NCI-H2081 (cell line): ENCODE data around the gene RAB11FIP4.

Experiments
- DNase-seq, 2 experiments: peaks; one replicate each; lab custom pipeline; 2025; lab: John Stamatoyannopoulos, UW

RAB11FIP4 gene

DNA sequence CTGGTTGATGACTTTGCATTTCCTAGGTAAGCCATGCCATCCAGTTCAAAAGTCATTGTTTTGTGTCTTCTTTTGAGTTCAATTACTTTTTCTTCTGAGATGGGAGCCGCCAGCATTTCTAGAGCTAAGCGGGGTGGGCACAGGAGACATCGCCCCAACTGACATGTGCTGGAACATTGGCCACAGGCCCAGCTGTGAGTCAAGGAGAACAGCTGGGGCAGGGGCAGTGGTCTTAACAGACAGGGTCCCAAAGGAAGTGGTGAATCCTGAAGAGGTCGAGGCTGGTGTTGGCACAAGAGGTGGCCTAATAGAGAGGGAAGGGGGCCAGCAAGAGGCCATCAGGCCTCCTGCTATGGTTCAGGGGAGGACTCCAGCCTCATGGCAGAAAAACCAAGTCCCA lies 17.1 kb downstream of the RAB11FIP4 start:
- DNase-seq = no peak

DNA sequence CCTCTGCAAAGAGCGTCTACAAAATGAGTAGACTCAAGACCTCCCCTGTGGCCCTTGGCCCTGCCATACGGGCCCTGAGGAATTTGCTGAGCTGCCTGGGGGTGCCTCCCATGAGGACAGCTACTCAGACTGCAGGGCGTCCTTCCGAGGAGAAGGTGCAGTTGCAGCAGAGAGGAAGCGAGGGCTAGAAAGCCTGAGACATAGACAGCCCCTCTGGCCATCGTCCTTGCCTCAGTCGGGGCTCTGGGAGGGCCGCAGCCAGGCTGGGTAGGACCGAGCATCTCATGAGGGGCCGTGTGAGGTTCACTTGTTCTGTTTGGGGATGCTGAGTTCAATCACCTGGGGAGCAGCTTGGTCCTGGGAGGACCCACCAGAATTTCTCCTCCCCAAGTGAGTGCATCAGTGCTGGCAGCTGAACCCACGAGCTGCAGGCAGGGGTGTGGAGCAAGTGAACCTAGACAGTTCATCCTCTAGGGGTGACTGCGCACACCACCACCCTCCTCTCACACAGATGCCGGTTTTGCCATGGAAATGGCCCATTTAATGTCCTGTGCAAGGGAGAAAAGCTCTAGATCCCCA lies 20.3 kb downstream of the RAB11FIP4 start:
- DNase-seq = no peak

GRCh38 chr17:31412511-31412910 lies 21.0 kb downstream of the RAB11FIP4 start:
- no peak for DNase-seq

DNA sequence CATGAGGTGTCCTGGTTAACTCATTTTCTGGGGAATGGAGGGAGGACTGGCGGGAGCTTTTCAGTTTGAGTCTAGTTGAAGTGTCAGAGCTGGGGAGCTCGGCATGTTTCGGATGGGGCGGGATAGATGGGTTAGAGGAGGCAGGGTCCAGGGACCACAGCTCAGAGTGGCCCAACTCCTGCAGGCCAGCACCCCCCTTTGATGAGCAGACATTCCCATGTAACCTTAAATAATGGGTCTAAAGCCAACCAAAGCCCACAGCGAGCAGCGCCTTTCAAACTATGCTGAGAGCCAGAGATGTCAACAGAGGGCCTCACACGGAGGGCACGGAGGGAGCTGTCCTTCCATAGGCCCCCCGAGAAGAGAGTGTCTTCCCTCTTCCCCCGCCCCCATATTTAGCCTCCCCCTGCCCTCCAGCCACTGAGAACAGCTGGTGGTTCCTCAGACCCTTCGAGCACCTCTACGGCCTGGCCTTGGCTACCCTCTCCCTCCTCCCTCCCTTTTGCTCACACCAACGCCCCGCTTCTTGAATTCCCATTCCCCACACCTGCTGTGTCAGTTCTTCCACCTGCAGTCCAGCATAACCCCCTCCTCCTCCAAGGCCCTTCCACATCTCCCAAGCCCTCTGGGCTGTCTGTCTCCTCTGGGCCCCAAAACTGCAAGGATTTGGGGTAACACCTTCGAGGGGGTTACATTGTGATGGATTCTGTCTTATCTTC lies 21.8 kb downstream of the RAB11FIP4 start:
- no peak for DNase-seq

GRCh38 chr17:31413874-31414549 lies 22.5 kb downstream of the RAB11FIP4 start:
- DNase-seq = no peak

DNA sequence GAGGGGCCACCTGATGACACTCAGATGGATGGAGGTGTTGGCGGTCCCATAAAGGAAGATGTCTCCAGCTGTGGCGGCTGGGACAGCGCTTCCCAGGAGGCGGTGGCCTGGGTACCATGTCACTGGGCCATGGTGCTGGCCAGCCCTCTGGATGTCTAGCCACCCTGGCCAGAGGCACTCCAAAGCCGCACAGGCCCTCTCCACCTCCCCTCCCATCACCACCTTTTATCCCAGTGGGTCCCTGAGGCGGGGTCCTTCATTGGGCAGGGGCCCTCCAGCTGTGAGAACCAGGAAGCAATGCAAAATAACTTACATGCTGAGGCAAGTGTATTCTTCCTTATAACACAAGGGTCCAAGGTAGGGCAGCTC lies 23.1 kb downstream of the RAB11FIP4 start:
- DNase-seq = no peak

GRCh38 chr17:31415004-31415454 lies 23.6 kb downstream of the RAB11FIP4 start:
- DNase-seq = no peak

GRCh38 chr17:31415640-31416502 lies 24.4 kb downstream of the RAB11FIP4 start:
- no peak for DNase-seq

DNA sequence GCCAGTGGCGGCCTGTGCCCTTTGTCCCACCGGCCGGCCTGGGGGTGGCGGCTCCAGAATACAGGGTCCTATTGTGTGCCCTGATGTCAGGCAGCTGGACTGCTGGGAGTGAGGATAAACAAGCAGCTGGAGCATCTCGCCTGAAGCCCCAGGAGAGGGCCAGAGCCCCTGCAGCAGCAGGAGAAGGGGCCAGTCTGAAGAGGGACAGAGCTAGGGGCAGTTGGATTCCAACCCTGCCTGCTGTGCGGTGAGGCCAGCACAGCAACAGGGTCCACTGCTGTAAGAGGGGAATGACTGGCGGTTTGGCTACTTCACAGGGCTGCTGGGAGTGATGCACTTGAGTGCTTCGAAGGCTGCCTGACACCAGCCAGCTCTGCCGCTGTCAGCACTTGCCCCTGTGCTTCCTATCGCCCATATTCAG lies 25.0 kb downstream of the RAB11FIP4 start:
- DNase-seq = no peak

DNA sequence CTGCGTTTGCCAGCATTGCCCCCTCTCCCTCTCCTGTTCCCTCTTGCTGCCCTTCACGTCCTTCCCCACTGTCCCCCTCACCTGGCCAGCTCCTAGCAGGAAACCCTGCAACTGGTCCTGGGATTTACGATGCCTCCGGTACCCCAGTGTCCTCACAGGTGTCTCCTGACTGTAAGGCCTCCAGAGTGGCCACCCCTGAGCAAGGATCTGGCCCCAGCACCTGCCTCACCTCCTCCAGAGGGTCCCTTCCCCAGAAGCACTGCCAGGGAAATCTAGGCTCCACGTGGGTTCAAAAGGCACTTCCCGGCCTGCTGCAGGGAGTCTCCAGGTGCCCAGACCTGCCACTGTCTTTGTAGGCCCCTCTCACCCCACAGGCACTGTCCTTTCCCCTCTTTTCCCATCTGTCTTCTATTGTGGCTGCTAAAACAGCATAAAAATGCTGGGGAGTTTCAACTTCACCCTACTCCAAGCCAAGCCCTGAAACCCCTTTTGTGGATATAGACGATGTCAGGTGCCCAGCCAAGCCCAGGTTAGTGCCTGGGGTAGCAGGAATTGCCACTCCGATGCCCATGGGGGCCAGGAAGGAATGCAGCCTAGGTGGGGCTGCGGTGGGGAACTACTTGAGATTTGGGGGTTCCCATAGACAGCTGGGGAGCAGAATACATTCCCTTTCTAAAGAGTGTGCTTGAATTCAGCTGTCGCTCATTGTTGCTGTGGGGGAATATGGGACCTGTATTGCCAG lies 25.7 kb downstream of the RAB11FIP4 start:
- DNase-seq = no peak

DNA sequence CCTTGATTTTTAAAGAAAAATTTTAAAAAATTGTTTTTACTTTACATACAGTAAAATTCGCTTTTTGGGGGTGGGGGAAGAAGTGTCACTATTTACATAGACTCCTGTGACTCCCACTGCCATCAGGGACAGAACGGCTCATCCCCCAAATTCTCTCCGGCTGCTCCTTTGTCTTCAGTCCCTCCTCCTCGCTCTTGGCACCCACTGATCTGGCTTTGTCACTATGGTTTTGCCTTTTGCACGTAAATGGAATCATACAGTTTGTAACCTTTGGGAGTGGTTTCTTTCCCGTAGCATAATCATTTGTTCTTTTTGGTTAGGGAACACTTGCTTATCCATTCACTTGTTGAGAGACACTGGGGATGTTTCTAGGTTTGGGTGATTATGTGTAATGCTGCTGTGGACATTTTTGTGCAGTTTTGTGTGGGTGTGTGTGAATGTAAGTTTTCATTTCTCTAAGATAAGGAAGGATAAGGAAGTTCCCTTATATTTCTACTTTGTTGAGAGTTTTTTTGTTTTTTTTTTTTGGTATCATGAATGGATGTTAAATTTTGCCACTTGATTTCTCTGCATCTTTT lies 27.4 kb downstream of the RAB11FIP4 start:
- no peak for DNase-seq

DNA sequence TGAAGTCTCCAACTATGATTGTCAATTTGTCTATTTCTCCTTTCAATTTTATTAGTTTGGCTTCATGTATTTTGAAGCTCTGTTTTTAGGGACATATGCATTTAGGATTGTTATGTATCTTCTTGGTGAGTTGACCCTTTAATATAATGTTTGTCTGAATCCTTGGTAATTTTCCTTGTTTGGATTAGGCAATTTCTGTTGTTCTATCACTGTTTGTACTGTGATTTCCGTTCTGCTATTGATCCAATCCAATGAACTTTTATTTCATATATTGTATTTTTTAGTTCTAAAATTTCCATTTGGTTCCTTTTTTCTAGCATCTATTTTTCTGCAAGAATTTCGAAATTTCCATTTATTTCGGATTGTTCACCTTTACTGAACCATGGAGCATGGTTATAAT lies 31.0 kb downstream of the RAB11FIP4 start:
- DNase-seq = no peak

DNA sequence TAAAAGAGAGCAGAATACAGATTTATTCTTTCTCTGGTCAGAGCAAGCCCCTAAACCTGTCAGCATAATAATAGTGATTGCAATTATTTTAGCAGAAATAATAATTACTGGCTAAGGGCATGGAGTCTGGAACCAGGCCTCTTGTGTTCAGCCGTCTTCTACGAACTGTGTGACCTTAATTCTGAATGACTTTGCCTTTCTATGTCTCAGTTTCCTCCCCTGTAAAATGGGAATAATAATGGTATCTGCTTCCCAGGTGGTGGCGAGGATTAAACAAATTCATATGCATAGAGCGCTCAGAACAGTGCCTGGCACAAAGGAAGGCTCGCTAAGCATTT lies 33.4 kb downstream of the RAB11FIP4 start:
- no peak for DNase-seq

DNA sequence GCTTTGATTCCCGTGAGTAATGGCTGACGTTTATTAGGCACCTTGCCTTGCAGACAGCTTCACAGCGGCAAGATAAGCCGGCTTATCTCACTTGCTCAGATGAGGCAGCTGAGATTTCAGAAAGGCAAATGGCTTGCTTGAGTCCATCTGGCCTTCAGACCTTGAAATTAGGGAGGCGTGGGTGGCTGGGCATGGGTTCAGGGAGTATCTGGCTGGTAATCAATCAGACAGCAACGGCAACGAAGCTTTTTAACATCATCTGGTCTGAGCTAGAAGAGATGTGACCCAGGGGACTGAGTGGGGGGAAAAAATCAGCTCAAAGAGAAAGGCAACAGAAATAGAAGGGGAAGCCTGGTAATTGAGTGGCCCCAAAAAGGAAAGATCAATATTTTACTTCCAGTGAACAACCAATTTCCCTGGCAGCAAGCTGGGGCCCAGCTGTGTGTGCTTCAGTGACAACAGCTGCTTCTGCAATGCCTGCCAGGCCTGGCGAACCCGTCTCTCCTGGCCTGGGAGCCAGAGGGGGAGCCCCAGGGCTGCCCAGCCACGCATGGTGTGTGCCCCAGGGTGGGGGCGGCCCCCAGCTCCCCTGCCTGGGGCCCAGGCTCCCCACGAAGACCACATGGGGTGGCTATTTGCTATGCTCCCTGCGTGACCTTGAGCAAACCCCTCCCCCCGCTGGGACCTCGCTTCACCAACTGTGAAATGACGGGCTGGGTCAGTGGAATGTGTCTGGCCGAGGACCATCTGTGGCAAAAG lies 34.0 kb downstream of the RAB11FIP4 start:
- peak; percentile 28 to 59 for DNase-seq

- DNase-seq = no peak
Measured at GRCh38 chr17:31427684-31428083, 36.2 kb downstream of the RAB11FIP4 start.

- no peak for DNase-seq
Measured at GRCh38 chr17:31428111-31428510, 36.6 kb downstream of the RAB11FIP4 start.

DNA sequence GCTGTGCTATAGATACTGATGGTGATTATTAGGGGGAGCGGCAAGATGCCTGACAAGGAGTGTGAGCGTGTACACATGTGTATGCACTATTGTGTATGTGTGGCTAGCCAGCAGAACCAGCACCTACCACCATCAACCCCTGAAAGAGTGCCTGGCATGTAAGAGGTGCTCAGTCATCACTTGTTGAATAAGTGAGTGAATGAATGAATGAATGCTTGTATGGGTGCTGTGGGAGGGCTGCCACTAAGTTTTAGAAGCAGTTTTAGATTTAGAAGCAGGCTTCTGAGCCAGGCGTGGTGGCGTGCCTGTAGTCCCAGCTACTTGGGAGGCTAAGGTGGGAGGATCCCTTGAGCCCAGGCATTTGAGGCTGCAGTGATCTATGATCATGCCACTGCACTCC lies 37.0 kb downstream of the RAB11FIP4 start:
- no peak for DNase-seq

DNA sequence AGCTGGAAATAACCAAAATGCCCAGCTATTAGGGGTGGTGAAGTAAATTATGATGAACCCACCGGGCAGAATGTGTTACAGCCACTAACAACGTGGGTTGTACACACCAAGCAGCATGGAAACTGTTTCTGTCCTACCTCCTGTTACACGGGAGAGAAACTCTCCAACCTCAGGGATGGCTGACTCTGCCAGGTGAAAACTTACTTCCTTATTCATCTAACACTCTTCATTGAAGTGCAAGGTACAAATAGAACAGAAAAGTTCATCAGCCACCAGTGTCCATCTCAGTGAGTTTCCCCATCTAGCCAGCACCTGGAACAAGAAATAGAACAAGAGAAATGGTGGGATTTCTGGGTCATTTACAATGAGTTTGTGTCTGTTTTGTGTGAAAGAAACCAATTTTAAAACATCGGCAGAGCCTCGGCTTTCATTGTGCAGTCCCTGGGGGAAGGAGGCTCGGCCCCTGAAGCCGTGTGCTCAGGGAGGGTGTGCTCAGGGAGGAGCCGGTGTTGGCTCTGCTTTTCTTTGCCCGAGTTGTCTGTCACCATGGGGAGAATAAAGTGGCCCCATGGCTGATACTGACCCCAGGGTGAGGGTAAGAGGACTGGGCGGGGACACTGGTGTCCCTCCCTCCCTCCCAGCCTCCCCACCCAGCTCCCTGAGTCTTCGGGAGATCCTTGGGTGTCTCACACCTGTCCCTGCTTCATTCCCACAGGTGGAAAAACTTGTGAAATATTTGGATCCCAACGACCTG lies 39.8 kb downstream of the RAB11FIP4 start:
- DNase-seq = no peak

DNA sequence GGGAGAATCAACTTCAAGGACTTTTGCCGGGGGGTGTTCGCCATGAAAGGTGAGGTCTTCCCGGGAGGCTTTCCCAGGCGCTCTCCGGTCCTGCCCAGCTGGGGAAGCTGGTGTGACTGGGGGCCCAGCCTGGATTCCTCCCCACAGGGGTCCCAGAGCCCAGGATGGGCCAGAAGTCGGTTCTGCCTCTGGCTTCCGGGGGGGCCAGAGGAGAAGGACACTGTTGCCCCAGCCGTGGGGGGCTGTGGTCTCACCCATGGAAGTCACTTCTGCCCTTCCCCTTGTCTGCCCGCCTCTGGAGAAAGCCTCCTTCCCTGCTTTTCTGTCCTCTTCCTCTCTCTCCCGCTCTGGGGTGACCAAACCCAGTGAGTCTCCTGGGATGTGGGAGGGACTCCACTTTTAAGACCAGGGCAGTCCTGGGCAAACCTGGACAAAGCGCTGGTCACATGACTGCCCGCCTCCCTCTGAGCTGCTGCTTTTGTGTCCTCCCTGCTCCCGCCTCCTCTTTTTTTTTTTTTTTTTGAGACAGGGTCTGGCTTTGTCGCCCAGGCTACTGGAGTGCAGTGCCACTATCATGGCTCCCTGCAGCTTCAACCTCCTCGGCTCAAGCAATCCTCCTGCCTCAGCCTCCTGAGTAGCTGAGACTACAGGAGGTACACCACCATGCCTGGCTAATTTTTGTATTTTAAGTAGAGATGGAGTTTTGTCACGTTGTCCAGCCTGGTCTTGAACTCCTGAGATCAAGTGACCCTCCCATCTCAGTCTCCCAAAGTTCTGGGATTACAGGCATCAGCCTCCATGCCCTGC lies 40.6 kb downstream of the RAB11FIP4 start:
- no peak for DNase-seq
